AG04450 (cell line): ENCODE data around the gene MFGE8. TPM values are rescaled to one million over a fixed set of nuclear protein-coding genes. Genes with fewer than 3 reads are reported as not detected.

Experiments
- CTCF ChIA-PET: fragments of 300-600, 350-600 bp; formaldehyde crosslinking; extraction: SDS; loops from one replicate; lab custom pipeline; 2022; ENCODE audit warnings: antibody characterized with exemption, inconsistent platforms; lab: Charles Lee
- POLR2A ChIA-PET: fragments of 350-600 bp; formaldehyde crosslinking; extraction: SDS; loops from one replicate; lab custom pipeline; 2021; ENCODE audit warnings: antibody characterized with exemption, inconsistent platforms; lab: Yijun Ruan, JAX
- DNase-seq: peaks from one replicate; pipeline ENCODE4 v3.0.0-alpha.2; 2011; ENCODE audit warnings: low read depth, low spot score
- H3K27ac ChIP-seq: one replicate; pipeline ENCODE4 v1.5.1; 2012; ENCODE audit warnings: low read depth, low read length, control low read depth
- H3K27me3 ChIP-seq: one replicate; pipeline ENCODE4 v1.6.0; 2012; ENCODE audit warnings: low read length; ENCODE audit not compliant: control insufficient read depth, insufficient read depth
- H3K4me3 ChIP-seq: 2 replicates; pipeline ENCODE4 v1.5.1; 2011; ENCODE audit warnings: mild to moderate bottlenecking, low read depth, low read length, control low read depth
- H3K9me3 ChIP-seq: 2 replicates; pipeline ENCODE4 v1.5.1; 2012; ENCODE audit warnings: low read length; ENCODE audit not compliant: control insufficient read depth, insufficient read depth
- CTCF ChIP-seq: IDR thresholded peaks from 2 replicates; pipeline ENCODE4 v1.5.1; 2011; ENCODE audit warnings: low read depth, low read length, control low read depth, inconsistent platforms
- polyA plus RNA-seq: library from polyadenylated mRNA; depleted of rRNA; stranded (reverse); fragments of >200 nt; gene quantifications from 2 replicates; pipeline ENCODE4 v1.2.3, GENCODE V29; 2011

The MFGE8 gene
- polyA plus RNA-seq, 1 experiment = 904 TPM

DNA sequence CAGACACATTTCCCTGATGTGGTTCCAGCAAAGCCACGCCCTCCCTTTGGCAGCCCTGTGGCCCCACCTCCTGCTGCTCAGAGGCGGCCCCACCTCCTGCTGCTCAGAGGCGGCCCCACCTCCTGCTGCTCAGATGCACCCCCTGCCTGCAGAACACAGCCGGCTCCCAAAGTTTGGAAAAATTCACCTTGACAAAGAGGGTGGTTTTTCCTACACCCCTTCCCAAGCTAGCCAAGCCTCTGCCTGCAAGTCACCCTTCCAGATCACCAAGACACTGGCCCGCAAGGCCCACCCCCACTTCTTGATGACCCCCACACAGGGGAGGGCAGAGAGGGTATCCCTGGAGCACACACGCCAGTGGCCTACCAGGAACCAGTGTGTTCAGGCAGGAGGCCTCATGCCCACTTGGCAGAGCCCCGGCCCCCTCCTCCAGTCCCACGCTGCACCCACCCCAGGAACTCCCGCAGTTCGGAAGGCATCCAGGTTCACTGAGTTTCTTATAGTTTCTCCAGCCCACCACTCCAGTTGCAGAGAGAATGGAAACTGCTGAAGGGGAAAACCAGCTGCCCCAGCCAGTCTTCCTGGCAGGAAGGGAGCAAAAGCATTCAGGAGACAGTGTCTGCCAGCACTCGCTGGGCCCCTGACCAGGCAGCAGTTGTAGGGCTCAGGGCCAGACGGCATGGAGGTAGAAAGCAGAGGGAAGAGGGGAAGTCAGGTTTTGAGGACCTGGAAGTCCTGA lies 15.6 kb downstream of the MFGE8 start:
- no peaks in the 10 kb centered on the region for H3K27me3 ChIP-seq
- DNase-seq = no peak
- no peaks in the 10 kb centered on the region; the same call in 1 of the 2 replicates for H3K9me3 ChIP-seq
- ChIA-PET CTCF (interaction anchor here (0.5 to 2.4 kb wide), 12 partner anchors 11 to 286 kb away, joined by 3 to 15 read pairs (median 4); no protein-coding TSS in a partner anchor), POLR2A (interaction anchor here (0.7 kb wide), 1 partner anchor 434 kb away, joined by 6 read pairs; no protein-coding TSS in a partner anchor)
- TF ChIP-seq CTCF = peak; percentile 76
- H3K4me3 ChIP-seq = no peak overlapping the region
- peak overlapping the region; percentile 1 for H3K27ac ChIP-seq

DNA sequence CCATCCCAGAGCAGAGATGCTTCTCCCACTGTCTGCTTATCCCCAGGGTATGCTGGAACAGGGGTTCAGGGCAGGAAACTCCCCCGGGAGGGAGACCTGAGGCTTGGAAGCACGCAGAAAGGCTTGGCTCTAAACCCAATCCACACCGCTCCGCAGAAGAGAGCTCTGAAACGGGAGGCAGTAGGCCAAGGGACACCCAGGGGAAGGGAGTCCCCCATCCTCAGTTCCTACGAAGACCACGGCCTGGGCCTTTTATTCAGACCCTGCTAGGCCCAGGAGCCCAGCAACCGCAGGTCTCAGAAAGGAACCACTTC lies 16.1 kb downstream of the MFGE8 start:
- no peak for TF ChIP-seq CTCF
- no peaks in the 10 kb centered on the region for H3K27me3 ChIP-seq
- no peak overlapping the region for H3K4me3 ChIP-seq
- H3K27ac ChIP-seq = no peak overlapping the region
- DNase-seq = no peak
- H3K9me3 ChIP-seq = no peaks in the 10 kb centered on the region; the same call in 1 of the 2 replicates
- ChIA-PET CTCF (interaction anchor here (0.5 to 2.4 kb wide), 8 partner anchors 11 to 285 kb away, joined by 3 to 15 read pairs (median 4); no protein-coding TSS in a partner anchor), POLR2A (interaction anchor here (0.6 kb wide), 1 partner anchor 17 kb away, joined by 3 read pairs; no protein-coding TSS in a partner anchor)

DNA sequence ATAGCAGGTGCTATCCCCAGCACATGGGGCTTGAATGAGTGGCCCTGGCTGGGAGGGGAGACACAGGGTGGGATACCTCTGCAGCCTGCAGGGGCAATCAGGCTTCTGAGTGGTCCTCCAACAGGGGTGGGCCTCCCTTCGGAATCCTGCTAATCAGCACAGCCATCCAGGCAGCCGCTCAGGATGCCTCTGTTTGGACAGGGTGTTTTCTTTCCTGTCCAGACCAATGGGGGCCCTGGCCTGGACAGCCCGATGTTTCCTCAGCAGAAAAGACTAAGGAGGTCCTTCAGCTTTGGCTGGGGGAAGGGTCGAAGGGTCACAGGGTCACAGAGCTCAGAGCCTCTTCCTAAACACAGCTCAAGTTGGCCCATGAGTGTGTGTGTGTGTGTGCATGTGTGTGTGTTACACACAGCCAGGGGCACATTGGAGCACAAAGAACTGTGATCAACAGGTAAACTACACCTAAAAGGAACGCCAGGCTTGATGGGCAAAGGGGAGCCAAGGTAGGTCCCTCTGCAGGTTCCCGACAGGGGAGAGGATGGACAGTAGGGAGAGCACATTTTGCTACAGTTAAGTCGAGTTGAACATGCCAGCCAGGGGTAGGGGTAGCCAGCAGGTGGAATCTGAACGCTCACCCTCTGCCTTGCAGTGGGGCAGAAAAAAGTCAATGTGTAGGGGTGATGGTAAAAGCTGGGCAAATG lies 16.7 kb downstream of the MFGE8 start:
- no peaks in the 10 kb centered on the region for H3K27me3 ChIP-seq
- ChIA-PET POLR2A (interaction anchor here (0.6 to 1.1 kb wide), 3 partner anchors 18 to 242 kb away, joined by 3 to 4 read pairs (median 3); no protein-coding TSS in a partner anchor), CTCF (interaction anchor here (0.7 to 6.5 kb wide), 9 partner anchors 8 to 1292 kb away, joined by 3 to 37 read pairs (median 8); no protein-coding TSS in a partner anchor)
- no peak for DNase-seq
- H3K4me3 ChIP-seq = no peak overlapping the region
- H3K9me3 ChIP-seq = no peaks in the 10 kb centered on the region; the same call in 1 of the 2 replicates
- no peak overlapping the region for H3K27ac ChIP-seq
- TF ChIP-seq CTCF = no peak

GRCh38 chr15:88894819-88895767 lies 18.1 kb downstream of the MFGE8 start, which contains the start of gene HAPLN3:
TSS of gene HAPLN3 (minus strand) at chr15:88895544. CDS start at chr15:88887298, 8,246 bp downstream.
- DNase-seq = no peak
- CTCF ChIA-PET = interaction anchor here (0.5 to 6.5 kb wide), 7 partner anchors 9 to 1290 kb away, joined by 3 to 37 read pairs (median 7); no protein-coding TSS in a partner anchor
- Histone ChIP-seq H3K27ac (no peak within 1 kb of the TSS), H3K27me3 (no peaks in the 10 kb centered on the region), H3K9me3 (no peaks in the 10 kb centered on the region; the same call in 1 of the 2 replicates), H3K4me3 (peak within 1 kb of the TSS; percentile 68)
- POLR2A ChIA-PET = no interaction called here
- TF ChIP-seq CTCF = no peak
